Mesendoderm (in vitro differentiated cells): ENCODE measurements around the gene MRPS26.
A peak's percentile ranks its signal among the peaks of the same experiment; 100 is the strongest.

Source experiments
- DNase-seq: peaks from one replicate; pipeline ENCODE4 v3.0.0; 2013
- H2AK5ac ChIP-seq: 2 replicates; pipeline ENCODE4 v1.6.1; 2013; ENCODE audit warnings: low read length, inconsistent platforms
- H2BK120ac ChIP-seq: 2 replicates; pipeline ENCODE4 v1.6.1; 2013; ENCODE audit warnings: low read depth, mild to moderate bottlenecking, low read length, moderate library complexity, mixed read lengths
- H2BK15ac ChIP-seq: replicated peaks from 2 replicates; pipeline ENCODE4 v1.6.1; 2013; ENCODE audit warnings: low read depth, mild to moderate bottlenecking, moderate library complexity
- H2BK5ac ChIP-seq: 2 replicates; pipeline ENCODE4 v1.6.1; 2013; ENCODE audit warnings: low read length, inconsistent platforms
- H3K18ac ChIP-seq: 2 replicates; pipeline ENCODE4 v1.6.1; 2013; ENCODE audit warnings: mild to moderate bottlenecking, low read length, mixed read lengths
- H3K23ac ChIP-seq: one replicate; pipeline ENCODE4 v1.6.1; 2013; ENCODE audit warnings: low read length
- H3K27ac ChIP-seq: 2 replicates; pipeline ENCODE4 v1.5.1; 2013; ENCODE audit warnings: low read depth, mild to moderate bottlenecking, inconsistent platforms, low read length, moderate library complexity
- H3K27me3 ChIP-seq: 2 replicates; pipeline ENCODE4 v1.6.1; 2013; ENCODE audit warnings: low read length, control low read depth, mild to moderate bottlenecking, inconsistent platforms; ENCODE audit not compliant: insufficient read depth, poor library complexity
- H3K36me3 ChIP-seq: 2 replicates; pipeline ENCODE4 v1.6.1; 2013; ENCODE audit warnings: low read length, inconsistent platforms; ENCODE audit not compliant: control insufficient read depth, insufficient read depth
- H3K4ac ChIP-seq: one replicate; pipeline ENCODE4 v1.6.1; 2013; ENCODE audit warnings: low read depth, mild to moderate bottlenecking, low read length, moderate library complexity
- H3K4me1 ChIP-seq: 2 replicates; pipeline ENCODE4 v1.6.1; 2013; ENCODE audit warnings: low read depth, low read length, inconsistent platforms; ENCODE audit not compliant: control insufficient read depth
- H3K4me2 ChIP-seq: 2 replicates; pipeline ENCODE4 v1.6.1; 2013; ENCODE audit warnings: low read length
- H3K4me3 ChIP-seq: 2 replicates; pipeline ENCODE4 v1.5.1; 2013; ENCODE audit warnings: mild to moderate bottlenecking, low read length
- H3K56ac ChIP-seq: one replicate; pipeline ENCODE4 v1.6.1; 2013; ENCODE audit warnings: low read length
- H3K79me1 ChIP-seq: 2 replicates; pipeline ENCODE4 v1.6.1; 2013; ENCODE audit warnings: low read length, inconsistent platforms
- H3K79me2 ChIP-seq: 2 replicates; pipeline ENCODE4 v1.6.1; 2013; ENCODE audit warnings: mild to moderate bottlenecking, low read length; ENCODE audit not compliant: control insufficient read depth, insufficient read depth
- H3K9ac ChIP-seq: 2 replicates; pipeline ENCODE4 v1.6.1; 2013; ENCODE audit warnings: low read length, inconsistent platforms
- H4K5ac ChIP-seq: one replicate; pipeline ENCODE4 v1.6.1; 2013; ENCODE audit warnings: low read length
- H4K8ac ChIP-seq: one replicate; pipeline ENCODE4 v1.6.1; 2013; ENCODE audit warnings: low read depth, mild to moderate bottlenecking, control low read depth, low read length, moderate library complexity
- WGBS: extraction: QIAGEN DNeasy Blood & Tissue Kit; methylation state at CpG from one replicate; pipeline ENCODE4 v1.1.7; 2013; ENCODE audit warnings: low lambda C conversion rate, missing lambda C conversion rate; ENCODE audit not compliant: insufficient coverage; ENCODE audit errors: extremely low coverage; 5-methylcytosine and 5-hydroxymethylcytosine counted together

The MRPS26 gene

DNA sequence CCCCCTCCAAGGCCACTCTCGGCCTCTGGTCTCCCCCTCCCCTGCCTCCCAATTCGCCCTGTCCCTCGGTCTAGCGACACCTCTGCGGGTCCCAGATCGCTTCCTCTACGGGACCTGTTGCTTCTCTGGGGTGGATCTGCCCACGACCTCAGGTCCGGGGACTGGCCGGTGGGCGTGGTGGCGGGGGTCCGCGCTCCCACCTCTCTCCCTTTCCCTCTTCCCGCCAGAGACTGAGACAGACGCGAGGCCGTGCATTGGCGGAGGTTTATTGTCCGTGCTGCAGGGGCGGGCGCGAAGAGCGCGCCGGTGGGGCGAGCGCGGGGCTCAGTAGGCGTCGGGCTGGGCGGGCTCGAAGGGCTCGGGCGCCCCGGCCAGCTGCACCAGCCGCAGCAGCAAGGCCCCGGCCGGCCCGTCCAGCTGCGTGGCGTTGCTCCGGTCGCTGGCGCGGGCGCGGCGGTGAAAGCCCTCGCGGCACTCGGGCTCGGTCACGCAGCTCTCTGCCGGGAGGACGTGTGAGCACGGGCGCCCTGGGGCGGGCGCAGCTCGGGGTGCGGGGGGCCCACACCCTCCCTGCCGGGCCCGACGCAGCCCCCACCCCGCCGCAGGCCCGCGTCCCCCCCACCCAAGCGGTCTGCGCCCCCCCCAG is 36.6 kb downstream of the MRPS26 start:
- no peak overlapping the region for H2AK5ac ChIP-seq
- no peak overlapping the region for H2BK5ac ChIP-seq
- no CpG with 5 or more reads among the region's 71 CpGs for WGBS
- no peak overlapping the region for H3K27ac ChIP-seq
- no peak overlapping the region for H4K5ac ChIP-seq
- H3K4me2 ChIP-seq = peak overlapping the region; percentile 40
- H3K4me3 ChIP-seq = no peak overlapping the region
- no peaks in the 10 kb centered on the region for H3K79me2 ChIP-seq
- no peaks in the 10 kb centered on the region for H3K4me1 ChIP-seq
- no peaks in the 10 kb centered on the region for H3K79me1 ChIP-seq
- H4K8ac ChIP-seq = no peak overlapping the region
- DNase-seq = no peak
- H3K4ac ChIP-seq = no peak overlapping the region
- H3K18ac ChIP-seq = no peak overlapping the region
- H2BK120ac ChIP-seq = no peak overlapping the region
- H3K36me3 ChIP-seq = no peaks in the 10 kb centered on the region
- H3K27me3 ChIP-seq = peaks cover 18% of the 10 kb centered on the region
- no peak overlapping the region for H2BK15ac ChIP-seq
- H3K23ac ChIP-seq = no peak overlapping the region
- peak overlapping the region; percentile 15 for H3K9ac ChIP-seq
- peak overlapping the region; percentile 12 for H3K56ac ChIP-seq

- Histone ChIP-seq H3K9ac (no peak overlapping the region), H3K4me1 (no peaks in the 10 kb centered on the region), H3K4me3 (no peak overlapping the region), H3K79me1 (no peaks in the 10 kb centered on the region), H2BK15ac (no peak overlapping the region), H3K27me3 (peaks cover 18% of the 10 kb centered on the region), H3K36me3 (no peaks in the 10 kb centered on the region), H3K4ac (no peak overlapping the region), H2AK5ac (no peak overlapping the region), H3K4me2 (peak overlapping the region; percentile 40), H3K27ac (no peak overlapping the region), H4K8ac (no peak overlapping the region), H3K79me2 (no peaks in the 10 kb centered on the region), H2BK120ac (no peak overlapping the region), H3K56ac (peak overlapping the region; percentile 34), H3K18ac (no peak overlapping the region), H3K23ac (no peak overlapping the region), H2BK5ac (no peak overlapping the region), H4K5ac (no peak overlapping the region)
- no peak for DNase-seq
- no CpG with 5 or more reads among the region's 76 CpGs for WGBS
Observed at GRCh38 chr20:3082955-3083952, 37.4 kb downstream of the MRPS26 start.

DNA sequence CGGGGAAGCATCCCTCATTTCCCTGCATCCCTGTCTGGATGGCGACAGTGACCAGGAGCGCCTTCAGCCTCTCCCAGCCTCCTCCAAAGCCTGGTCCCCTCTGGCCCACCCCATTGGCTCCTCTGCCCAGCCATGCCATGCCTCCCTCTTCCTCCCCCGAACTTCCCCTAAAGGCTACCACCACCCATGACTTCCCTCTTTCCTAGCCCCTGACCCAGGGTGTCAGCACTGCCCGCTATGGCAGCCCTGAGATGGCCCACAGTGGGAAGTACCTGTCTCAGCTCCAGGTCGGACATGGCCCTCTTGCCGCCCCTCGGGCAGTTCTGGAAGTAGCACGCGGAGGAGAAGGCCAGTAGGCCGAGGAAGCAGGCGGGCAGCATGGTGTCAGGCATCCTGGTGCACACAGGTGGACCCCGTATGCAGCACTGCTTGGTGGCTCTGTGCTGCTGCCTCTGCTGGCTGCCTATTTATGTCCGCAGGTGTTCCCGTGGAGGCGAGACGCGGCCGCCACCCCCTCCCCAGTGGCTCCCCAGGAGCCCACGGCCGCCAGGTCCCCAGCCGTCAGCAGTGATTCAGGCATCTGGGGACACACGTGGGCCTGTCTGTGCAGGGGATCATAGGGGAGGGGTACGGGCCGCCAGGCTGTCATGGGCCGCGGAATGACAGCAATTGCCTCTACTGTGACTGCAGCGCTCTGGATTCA is 38.6 kb downstream of the MRPS26 start, which contains the start of gene AVP:
Gene AVP, minus strand, starts transcription at position 442 of the 703 bp plus-strand sequence. Its CDS starts 50 bp downstream, at position 392.
- Histone ChIP-seq H3K4me2 (no peak within 1 kb of the TSS), H2BK15ac (no peak within 1 kb of the TSS), H3K79me2 (no peaks in the 10 kb centered on the region), H3K56ac (no peak within 1 kb of the TSS), H2BK5ac (no peak within 1 kb of the TSS), H3K23ac (no peak within 1 kb of the TSS), H2BK120ac (no peak within 1 kb of the TSS), H3K27ac (no peak within 1 kb of the TSS), H3K4ac (no peak within 1 kb of the TSS), H3K36me3 (no peaks in the 10 kb centered on the region), H3K9ac (no peak within 1 kb of the TSS), H3K4me1 (no peaks in the 10 kb centered on the region), H3K18ac (no peak within 1 kb of the TSS), H3K27me3 (peaks cover 18% of the 10 kb centered on the region), H3K4me3 (no peak within 1 kb of the TSS), H4K8ac (no peak within 1 kb of the TSS), H4K5ac (no peak within 1 kb of the TSS), H2AK5ac (no peak within 1 kb of the TSS), H3K79me1 (no peaks in the 10 kb centered on the region)
- WGBS = no CpG with 5 or more reads among the region's 28 CpGs
- DNase-seq = no peak

DNA sequence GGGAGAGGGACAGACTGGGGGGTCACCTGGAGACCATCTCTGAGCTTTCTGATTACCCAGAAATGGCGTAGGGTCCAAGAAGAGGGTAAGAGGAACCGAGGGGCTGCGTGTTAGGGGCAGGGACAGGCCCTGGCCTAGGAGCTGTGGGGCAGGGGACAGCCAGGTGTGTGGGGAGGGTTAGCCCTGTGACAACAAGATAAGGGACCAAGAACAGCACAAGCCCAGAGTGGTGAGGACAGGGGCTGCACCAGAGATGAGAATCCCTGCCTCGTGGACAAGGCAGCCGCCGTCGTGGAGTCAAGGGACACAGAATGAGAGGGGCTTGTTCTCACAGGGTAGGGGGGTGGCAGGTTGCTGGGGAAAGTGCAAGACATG is 39.1 kb downstream of the MRPS26 start:
- no peak overlapping the region for H3K4ac ChIP-seq
- H2BK120ac ChIP-seq = no peak overlapping the region
- no peak overlapping the region for H3K18ac ChIP-seq
- H3K27me3 ChIP-seq = peaks cover 18% of the 10 kb centered on the region
- H3K79me1 ChIP-seq = no peaks in the 10 kb centered on the region
- no peak overlapping the region for H3K23ac ChIP-seq
- no peak overlapping the region for H2BK15ac ChIP-seq
- H3K79me2 ChIP-seq = no peaks in the 10 kb centered on the region
- no peak overlapping the region for H2BK5ac ChIP-seq
- no peak overlapping the region for H4K8ac ChIP-seq
- H3K27ac ChIP-seq = no peak overlapping the region
- H3K9ac ChIP-seq = no peak overlapping the region
- no peaks in the 10 kb centered on the region for H3K4me1 ChIP-seq
- H3K36me3 ChIP-seq = no peaks in the 10 kb centered on the region
- H3K56ac ChIP-seq = no peak overlapping the region
- H3K4me3 ChIP-seq = no peak overlapping the region
- no peak overlapping the region for H2AK5ac ChIP-seq
- no peak overlapping the region for H4K5ac ChIP-seq
- H3K4me2 ChIP-seq = no peak overlapping the region
- WGBS = no CpG with 5 or more reads among the region's 7 CpGs
- DNase-seq = no peak

DNA sequence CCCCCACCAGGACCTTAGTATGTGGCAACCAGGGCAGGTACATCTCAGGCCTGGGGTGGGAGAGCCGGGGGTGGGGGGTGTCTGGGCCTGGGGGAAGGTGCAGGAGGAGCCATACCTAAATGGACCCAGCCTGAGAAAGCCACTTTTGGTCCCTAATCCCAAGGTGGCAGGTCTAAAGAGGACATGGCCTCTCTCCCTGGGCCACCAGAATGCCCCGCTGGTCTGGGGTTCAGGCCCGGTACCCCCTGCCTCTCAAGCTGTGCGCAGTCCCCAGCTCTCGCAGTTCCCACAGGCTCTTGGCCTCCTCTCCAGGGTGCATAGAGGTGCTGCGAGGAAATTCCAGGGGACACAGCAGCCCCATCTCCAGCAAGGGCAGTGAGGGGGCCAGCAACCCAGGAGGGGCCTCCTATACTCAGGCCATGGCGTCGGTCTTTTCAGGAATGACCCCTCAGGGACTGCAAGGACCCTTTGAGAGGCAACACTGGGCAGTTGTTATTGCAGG is 39.8 kb downstream of the MRPS26 start:
- Histone ChIP-seq H3K36me3 (no peaks in the 10 kb centered on the region), H3K4me2 (no peak overlapping the region), H3K23ac (no peak overlapping the region), H4K5ac (no peak overlapping the region), H3K4me3 (no peak overlapping the region), H3K79me1 (no peaks in the 10 kb centered on the region), H3K18ac (no peak overlapping the region), H2BK15ac (no peak overlapping the region), H2BK120ac (no peak overlapping the region), H2BK5ac (no peak overlapping the region), H3K27ac (no peak overlapping the region), H3K4me1 (no peaks in the 10 kb centered on the region), H4K8ac (no peak overlapping the region), H3K9ac (no peak overlapping the region), H2AK5ac (no peak overlapping the region), H3K56ac (no peak overlapping the region), H3K79me2 (no peaks in the 10 kb centered on the region), H3K27me3 (peaks cover 18% of the 10 kb centered on the region), H3K4ac (no peak overlapping the region)
- DNase-seq = no peak
- no CpG with 5 or more reads among the region's 8 CpGs for WGBS
